ENCODE measurements around the gene CRABP1. TPM values are rescaled to one million over a fixed set of nuclear protein-coding genes. Genes with fewer than 3 reads are reported as not detected.

The CRABP1 gene
- total and polyA plus RNA-seq, 4 donors = 1.9 TPM; not detected in 3

DNA sequence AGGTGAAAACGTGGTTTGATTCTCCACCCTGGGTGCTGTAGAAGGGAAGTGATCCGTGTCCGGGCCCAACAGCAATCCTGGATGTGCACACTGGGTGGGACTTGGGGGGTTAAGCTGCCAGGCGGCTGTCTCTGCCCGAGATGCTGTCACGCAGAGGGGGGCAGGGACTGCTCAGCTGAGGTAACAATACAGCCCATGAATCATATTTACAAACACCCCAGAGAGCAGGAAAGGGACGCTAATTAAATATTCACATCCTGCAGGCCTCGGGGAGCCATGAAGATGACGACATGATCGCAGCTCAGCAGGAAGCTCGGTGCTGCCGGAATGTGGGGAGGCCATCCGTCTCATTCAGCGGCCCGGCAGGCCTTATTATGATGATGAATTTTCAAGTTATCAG lies 17.9 kb upstream of the CRABP1 start:
- Histone ChIP-seq H3K4me1 (ENCODE audit: control insufficient read depth in 1 of 2, insufficient read depth in 2 of 2, low read length in 2 of 2) (no peaks in the 10 kb centered on the region), H3K4me3 (ENCODE audit: low read length in 2 of 2) (no peak overlapping the region), H3K27me3 (ENCODE audit: control insufficient read depth in 1 of 2, insufficient read depth in 2 of 2, low read length in 1 of 2) (no peaks in the 10 kb centered on the region), H3K9me3 (ENCODE audit: control insufficient read depth, low read length) (no peaks in the 10 kb centered on the region), H3K36me3 (ENCODE audit: control insufficient read depth in 1 of 2, insufficient read depth in 2 of 2, low read length in 1 of 2) (no peaks in the 10 kb centered on the region), H3K27ac (ENCODE audit: low read depth in 1 of 2, low read length in 2 of 2) (no peak overlapping the region)
- intact Hi-C loops (cut with DNase I) = no loop called here
- ATAC-seq (ENCODE audit: low FRiP score) = no peak
- WGBS, 2 donors = 67 to 75% methylated on average over 15 of the region's 15 CpGs
- no peak for DNase-seq

DNA sequence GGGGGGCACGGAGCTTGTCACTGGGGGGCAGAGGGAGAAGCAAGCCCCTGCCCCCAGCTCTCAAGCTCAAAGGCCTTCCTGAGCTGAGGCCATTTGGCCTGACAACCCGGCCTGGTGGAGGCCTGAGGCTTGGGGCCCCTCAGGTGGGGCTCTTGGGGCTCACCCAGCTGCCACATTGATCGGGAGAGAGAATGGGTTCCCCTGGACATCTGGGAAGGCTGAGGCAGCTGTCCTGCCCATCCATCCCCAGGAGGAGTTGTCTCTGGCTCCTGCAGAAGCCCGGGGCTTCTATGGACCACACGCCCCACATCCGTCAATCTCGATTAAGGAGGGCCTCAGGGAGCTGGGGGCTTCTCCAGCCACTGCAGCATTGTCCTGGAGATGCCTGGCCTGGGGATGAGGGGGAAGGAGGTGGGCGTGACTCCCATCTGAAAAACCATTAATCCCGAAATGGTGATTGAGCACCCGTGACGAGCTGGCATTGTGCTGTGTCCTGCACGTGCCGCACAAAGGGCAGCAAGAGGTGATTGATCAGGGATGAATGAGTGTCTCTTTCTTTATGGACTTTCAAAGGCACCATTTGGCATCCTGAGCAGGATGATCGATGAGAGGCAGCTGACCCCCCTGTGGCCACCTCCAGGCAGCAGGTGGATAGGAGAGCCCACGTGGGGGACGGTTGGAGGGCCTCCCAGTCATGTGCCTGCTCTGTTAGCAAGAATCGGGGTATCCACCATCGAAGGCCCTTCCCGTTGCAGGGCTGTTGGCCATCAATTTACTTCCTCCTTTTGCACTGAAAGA lies 17.2 kb upstream of the CRABP1 start:
- Histone ChIP-seq H3K4me3 (ENCODE audit: low read length in 2 of 2) (no peak overlapping the region), H3K27ac (ENCODE audit: low read depth in 1 of 2, low read length in 2 of 2) (no peak overlapping the region), H3K9me3 (ENCODE audit: control insufficient read depth, low read length) (no peaks in the 10 kb centered on the region), H3K27me3 (ENCODE audit: control insufficient read depth in 1 of 2, insufficient read depth in 2 of 2, low read length in 1 of 2) (no peaks in the 10 kb centered on the region), H3K36me3 (ENCODE audit: control insufficient read depth in 1 of 2, insufficient read depth in 2 of 2, low read length in 1 of 2) (no peaks in the 10 kb centered on the region), H3K4me1 (ENCODE audit: control insufficient read depth in 1 of 2, insufficient read depth in 2 of 2, low read length in 2 of 2) (no peaks in the 10 kb centered on the region)
- 69 to 74% methylated on average over 19 of the region's 19 CpGs for WGBS, 2 donors
- no peak for ATAC-seq (ENCODE audit: low FRiP score)
- intact Hi-C loops (cut with DNase I) = no loop called here
- no peak for DNase-seq

DNA sequence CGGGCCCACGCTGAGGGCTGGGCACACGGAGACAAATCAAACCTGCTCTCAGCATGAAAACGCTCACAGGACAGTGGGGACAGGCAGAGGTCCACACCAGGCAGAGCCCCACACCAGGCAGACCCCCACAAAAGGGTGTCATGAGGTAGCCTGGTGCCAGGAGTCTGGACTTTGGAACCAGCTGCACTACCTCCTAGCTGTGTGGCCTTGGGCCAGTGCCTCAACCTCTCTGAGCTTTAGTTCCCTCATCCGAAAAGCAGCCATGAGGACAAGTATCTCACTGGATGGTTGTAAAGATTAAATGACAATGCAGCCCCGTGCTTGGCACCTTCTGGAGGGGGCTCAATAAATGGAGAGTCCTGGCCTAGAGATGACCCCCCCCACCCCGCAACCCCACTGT lies 16.5 kb upstream of the CRABP1 start:
- DNase-seq = no peak
- H3K36me3 ChIP-seq (ENCODE audit: control insufficient read depth in 1 of 2, insufficient read depth in 2 of 2, low read length in 1 of 2) = no peaks in the 10 kb centered on the region
- intact Hi-C loops (cut with DNase I) = no loop called here
- H3K4me3 ChIP-seq (ENCODE audit: low read length in 2 of 2) = no peak overlapping the region
- no peaks in the 10 kb centered on the region for H3K4me1 ChIP-seq (ENCODE audit: control insufficient read depth in 1 of 2, insufficient read depth in 2 of 2, low read length in 2 of 2)
- WGBS, 2 donors = 65 to 74% methylated on average over 7 of the region's 7 CpGs
- H3K9me3 ChIP-seq (ENCODE audit: control insufficient read depth, low read length) = no peaks in the 10 kb centered on the region
- no peaks in the 10 kb centered on the region for H3K27me3 ChIP-seq (ENCODE audit: control insufficient read depth in 1 of 2, insufficient read depth in 2 of 2, low read length in 1 of 2)
- no peak overlapping the region for H3K27ac ChIP-seq (ENCODE audit: low read depth in 1 of 2, low read length in 2 of 2)
- no peak for ATAC-seq (ENCODE audit: low FRiP score)

DNA sequence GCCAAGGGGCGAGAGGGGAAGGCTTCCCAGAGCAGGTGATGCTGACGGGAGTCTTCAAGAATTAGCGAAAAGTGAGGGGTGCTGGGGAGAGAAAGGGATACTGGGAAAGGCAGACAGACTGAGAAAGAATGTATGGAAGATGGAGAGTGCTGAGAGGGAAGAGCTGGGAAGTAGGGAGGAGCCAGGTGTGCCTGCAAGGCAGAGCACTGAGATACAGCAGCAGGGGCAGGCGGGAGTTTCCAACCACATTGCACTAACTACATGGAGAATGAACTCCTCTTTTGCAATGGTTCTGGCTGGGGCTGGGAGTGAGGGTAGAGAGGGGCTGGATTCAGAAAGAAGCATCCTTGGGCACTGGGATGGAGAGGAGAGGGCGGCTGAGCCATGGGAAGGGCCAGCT lies 16.0 kb upstream of the CRABP1 start:
- no peaks in the 10 kb centered on the region for H3K9me3 ChIP-seq (ENCODE audit: control insufficient read depth, low read length)
- no peak overlapping the region for H3K27ac ChIP-seq (ENCODE audit: low read depth in 1 of 2, low read length in 2 of 2)
- intact Hi-C loops (cut with DNase I) = no loop called here
- DNase-seq (no peak), ATAC-seq (ENCODE audit: low FRiP score) (no peak)
- H3K27me3 ChIP-seq (ENCODE audit: control insufficient read depth in 1 of 2, insufficient read depth in 2 of 2, low read length in 1 of 2) = no peaks in the 10 kb centered on the region
- WGBS, 2 donors = 85 to 90% methylated on average over 5 of the region's 5 CpGs
- H3K36me3 ChIP-seq (ENCODE audit: control insufficient read depth in 1 of 2, insufficient read depth in 2 of 2, low read length in 1 of 2) = no peaks in the 10 kb centered on the region
- H3K4me1 ChIP-seq (ENCODE audit: control insufficient read depth in 1 of 2, insufficient read depth in 2 of 2, low read length in 2 of 2) = no peaks in the 10 kb centered on the region
- no peak overlapping the region for H3K4me3 ChIP-seq (ENCODE audit: low read length in 2 of 2)

DNA sequence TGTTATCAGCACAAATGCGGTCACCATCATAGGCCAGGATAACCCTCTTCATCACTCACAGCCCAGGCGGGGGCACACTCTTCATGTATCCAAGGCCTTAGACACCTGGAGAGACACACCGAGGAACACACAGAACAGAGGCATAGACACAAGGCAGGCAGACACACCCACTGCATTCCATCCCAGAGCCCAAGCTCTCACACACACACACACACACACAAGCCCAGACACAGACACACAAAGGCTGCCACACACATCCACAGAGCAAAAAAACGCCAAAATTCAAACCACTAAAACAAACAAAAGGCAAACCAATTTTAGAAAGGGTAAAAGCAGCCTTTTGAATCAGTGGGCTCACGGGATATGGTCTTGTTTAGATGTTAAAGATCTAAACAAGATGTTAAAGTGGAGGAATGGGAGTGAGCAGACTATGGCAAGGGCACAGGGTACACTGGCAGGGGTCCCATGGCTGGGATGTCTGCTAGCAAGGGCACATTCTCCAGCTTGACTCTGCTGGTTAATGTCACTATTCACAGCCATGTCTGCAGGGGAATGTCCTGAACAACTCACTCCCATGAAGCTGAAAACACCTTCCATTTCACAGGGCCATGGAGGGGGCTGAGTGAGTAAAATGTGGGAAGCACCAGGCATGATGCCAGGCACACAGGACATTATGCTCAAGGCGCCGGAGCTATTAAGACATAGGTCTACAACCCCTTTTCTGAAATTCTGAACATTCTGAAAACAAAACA lies 14.9 kb upstream of the CRABP1 start:
- no peak overlapping the region for H3K4me3 ChIP-seq (ENCODE audit: low read length in 2 of 2)
- 59 to 60% methylated on average over 7 of the region's 7 CpGs for WGBS, 2 donors
- no peaks in the 10 kb centered on the region for H3K27me3 ChIP-seq (ENCODE audit: control insufficient read depth in 1 of 2, insufficient read depth in 2 of 2, low read length in 1 of 2)
- ATAC-seq (ENCODE audit: low FRiP score) (no peak), DNase-seq (no peak)
- H3K36me3 ChIP-seq (ENCODE audit: control insufficient read depth in 1 of 2, insufficient read depth in 2 of 2, low read length in 1 of 2) = no peaks in the 10 kb centered on the region
- H3K9me3 ChIP-seq (ENCODE audit: control insufficient read depth, low read length) = no peaks in the 10 kb centered on the region
- intact Hi-C loops (cut with DNase I) = no loop called here
- no peaks in the 10 kb centered on the region for H3K4me1 ChIP-seq (ENCODE audit: control insufficient read depth in 1 of 2, insufficient read depth in 2 of 2, low read length in 2 of 2)
- no peak overlapping the region for H3K27ac ChIP-seq (ENCODE audit: low read depth in 1 of 2, low read length in 2 of 2)

DNA sequence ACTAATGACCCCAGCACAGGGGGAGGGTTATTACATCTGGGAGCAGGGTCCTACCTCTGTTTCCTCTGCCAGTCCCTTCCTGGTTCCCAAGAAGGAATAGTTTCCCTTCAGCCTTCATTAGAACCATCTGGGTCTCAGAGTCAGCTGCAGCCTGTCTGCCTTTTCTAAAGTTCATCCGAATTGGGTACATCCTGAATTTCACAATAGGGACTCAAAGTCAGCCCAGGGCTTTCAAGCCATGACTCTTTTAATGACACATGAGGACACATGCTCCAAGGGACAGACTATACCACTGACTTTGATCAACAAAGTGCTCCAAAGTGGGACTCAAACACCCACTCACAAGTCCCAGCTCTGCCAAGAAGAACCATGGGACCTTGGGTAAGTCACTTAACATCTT lies 12.7 kb upstream of the CRABP1 start:
- Histone ChIP-seq H3K27ac (ENCODE audit: low read depth in 1 of 2, low read length in 2 of 2) (no peak overlapping the region), H3K27me3 (ENCODE audit: control insufficient read depth in 1 of 2, insufficient read depth in 2 of 2, low read length in 1 of 2) (no peaks in the 10 kb centered on the region), H3K4me1 (ENCODE audit: control insufficient read depth in 1 of 2, insufficient read depth in 2 of 2, low read length in 2 of 2) (no peaks in the 10 kb centered on the region), H3K4me3 (ENCODE audit: low read length in 2 of 2) (no peak overlapping the region), H3K36me3 (ENCODE audit: control insufficient read depth in 1 of 2, insufficient read depth in 2 of 2, low read length in 1 of 2) (no peaks in the 10 kb centered on the region), H3K9me3 (ENCODE audit: control insufficient read depth, low read length) (no peaks in the 10 kb centered on the region)
- 51 to 53% methylated on average over 1 of the region's 1 CpG for WGBS, 2 donors
- DNase-seq (no peak), ATAC-seq (ENCODE audit: low FRiP score) (no peak)
- intact Hi-C loops (cut with DNase I) = no loop called here

DNA sequence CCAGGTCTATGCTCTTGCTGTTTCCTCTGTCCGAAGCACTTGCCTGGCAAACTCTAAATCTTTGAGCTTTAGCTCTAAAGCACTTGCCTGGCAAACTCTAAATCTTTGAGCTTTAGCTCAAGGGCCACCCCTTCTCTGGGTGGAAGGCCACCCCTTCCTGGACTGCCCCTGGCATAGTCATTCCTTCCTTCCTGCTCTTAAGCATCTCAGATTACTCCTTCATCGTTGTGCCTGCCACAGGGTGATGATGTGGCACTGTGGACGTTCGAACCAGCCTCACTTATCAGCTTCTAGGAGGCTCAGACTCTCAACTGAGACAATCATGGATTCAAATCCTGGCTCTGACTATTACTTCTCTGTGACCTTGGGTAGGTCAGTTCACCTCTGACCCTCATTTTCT lies 10.5 kb upstream of the CRABP1 start:
- Histone ChIP-seq H3K36me3 (ENCODE audit: control insufficient read depth in 1 of 2, insufficient read depth in 2 of 2, low read length in 1 of 2) (no peaks in the 10 kb centered on the region), H3K4me1 (ENCODE audit: control insufficient read depth in 1 of 2, insufficient read depth in 2 of 2, low read length in 2 of 2) (no peaks in the 10 kb centered on the region), H3K27ac (ENCODE audit: low read depth in 1 of 2, low read length in 2 of 2) (no peak overlapping the region), H3K9me3 (ENCODE audit: control insufficient read depth, low read length) (peaks cover 2% of the 10 kb centered on the region), H3K4me3 (ENCODE audit: low read length in 2 of 2) (no peak overlapping the region), H3K27me3 (ENCODE audit: control insufficient read depth in 1 of 2, insufficient read depth in 2 of 2, low read length in 1 of 2) (no peaks in the 10 kb centered on the region)
- intact Hi-C loops (cut with DNase I) = no loop called here
- 48 to 54% methylated on average over 4 of the region's 4 CpGs for WGBS, 2 donors
- DNase-seq (no peak), ATAC-seq (ENCODE audit: low FRiP score) (no peak)

DNA sequence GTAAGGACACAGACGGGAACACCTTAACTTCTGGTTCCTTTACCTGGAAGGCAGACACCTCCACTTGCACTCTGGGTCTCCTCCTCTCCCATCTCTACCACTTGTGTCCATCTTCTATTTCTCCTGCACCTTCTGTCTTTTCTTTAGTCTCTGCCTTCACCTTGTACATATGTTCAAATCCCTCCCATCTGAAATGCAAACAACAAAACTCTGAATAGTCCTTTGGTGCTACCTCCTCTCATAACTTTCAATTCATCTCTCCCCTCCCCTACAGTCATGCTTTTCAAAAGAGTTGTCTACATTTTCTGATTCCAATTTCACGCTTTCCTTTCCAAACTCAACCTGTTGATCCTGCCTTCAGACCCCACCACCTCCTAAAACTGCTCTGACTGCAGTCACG lies 5.3 kb upstream of the CRABP1 start:
- intact Hi-C loops (cut with DNase I) = no loop called here
- Histone ChIP-seq H3K36me3 (ENCODE audit: control insufficient read depth in 1 of 2, insufficient read depth in 2 of 2, low read length in 1 of 2) (no peaks in the 10 kb centered on the region), H3K27me3 (ENCODE audit: control insufficient read depth in 1 of 2, insufficient read depth in 2 of 2, low read length in 1 of 2) (peaks cover 0 to 2% of the 10 kb centered on the region in 2 donors), H3K4me1 (ENCODE audit: control insufficient read depth in 1 of 2, insufficient read depth in 2 of 2, low read length in 2 of 2) (no peaks in the 10 kb centered on the region), H3K27ac (ENCODE audit: low read depth in 1 of 2, low read length in 2 of 2) (no peak overlapping the region), H3K4me3 (ENCODE audit: low read length in 2 of 2) (no peak overlapping the region), H3K9me3 (ENCODE audit: control insufficient read depth, low read length) (peaks cover 2% of the 10 kb centered on the region)
- WGBS, 2 donors = 92 to 93% methylated on average over 3 of the region's 3 CpGs
- no peak for ATAC-seq (ENCODE audit: low FRiP score)
- no peak for DNase-seq

DNA sequence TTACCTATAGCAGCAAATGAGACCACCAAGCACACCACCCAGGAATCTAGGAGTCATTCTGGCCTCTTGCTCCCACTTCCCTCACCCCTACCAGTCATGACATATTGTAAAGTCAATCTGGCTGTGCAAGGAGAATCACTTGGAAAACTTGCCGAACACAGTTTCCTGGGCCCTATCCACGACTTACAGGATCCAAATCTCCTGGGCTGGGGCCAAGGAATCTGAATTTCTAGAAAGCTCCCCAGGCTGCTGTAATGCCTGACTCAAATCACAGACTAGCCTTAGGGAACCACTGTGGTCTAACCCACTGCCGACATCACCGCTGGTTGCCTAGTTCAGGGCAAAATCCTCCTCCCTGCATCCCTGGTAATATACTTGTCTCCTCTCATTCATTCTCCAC lies 4.2 kb upstream of the CRABP1 start:
- WGBS, 2 donors = 83 to 84% methylated on average over 4 of the region's 4 CpGs
- intact Hi-C loops (cut with DNase I) = no loop called here
- peaks cover 0 to 2% of the 10 kb centered on the region in 2 donors for H3K27me3 ChIP-seq (ENCODE audit: control insufficient read depth in 1 of 2, insufficient read depth in 2 of 2, low read length in 1 of 2)
- H3K36me3 ChIP-seq (ENCODE audit: control insufficient read depth in 1 of 2, insufficient read depth in 2 of 2, low read length in 1 of 2) = no peaks in the 10 kb centered on the region
- H3K4me3 ChIP-seq (ENCODE audit: low read length in 2 of 2) = no peak overlapping the region
- DNase-seq (peak in 1 of 2 donors; percentile 1), ATAC-seq (ENCODE audit: low FRiP score) (no peak)
- no peaks in the 10 kb centered on the region for H3K4me1 ChIP-seq (ENCODE audit: control insufficient read depth in 1 of 2, insufficient read depth in 2 of 2, low read length in 2 of 2)
- no peak overlapping the region for H3K27ac ChIP-seq (ENCODE audit: low read depth in 1 of 2, low read length in 2 of 2)
- H3K9me3 ChIP-seq (ENCODE audit: control insufficient read depth, low read length) = peaks cover 2% of the 10 kb centered on the region

All from aorta (tissue), 5 donors.